GM12878 (cell line): ENCODE results near the gene CA5A. TPM values are rescaled to one million over a fixed set of nuclear protein-coding genes. Genes with fewer than 3 reads are reported as not detected.
A peak's percentile ranks its signal among the peaks of the same experiment; 100 is the strongest.

Experiments used
- ATAC-seq: fragments of 200-7000 bp; cut with Tn5 transposase; 3 replicates; pipeline ENCODE4 v1.9.1; 2020; ENCODE audit warnings: mild to moderate bottlenecking, moderate library complexity
- BruUV-seq: library from RNA; stranded (reverse); fragments of 400-500 nt; replicated peaks from 2 replicates; lab custom pipeline; 2021; lab: Mats Ljungman, UMichigan
- CTCF ChIA-PET: fragments of 300-600 bp; sonication (Branson Sonifier 250); formaldehyde crosslinking; extraction: SDS; loops from one replicate; lab custom pipeline; 2021; ENCODE audit warnings: inconsistent platforms; lab: Yijun Ruan, JAX
- POLR2A ChIA-PET: fragments of 350-600 bp; formaldehyde crosslinking; extraction: SDS; loops from one replicate; lab custom pipeline; 2021; ENCODE audit warnings: inconsistent platforms; lab: Charles Lee
- RAD21 ChIA-PET: fragments of 300-600 bp; sonication (Branson Sonifier 250); formaldehyde crosslinking; loops from one replicate; lab custom pipeline; 2023; ENCODE audit warnings: antibody characterized with exemption; ENCODE audit not compliant: unreplicated experiment; lab: Charles Lee
- SMC1A ChIA-PET: fragments of 300-600 bp; sonication (Branson Sonifier 250); formaldehyde crosslinking; loops from one replicate; lab custom pipeline; 2023; ENCODE audit not compliant: unreplicated experiment, uncharacterized antibody; lab: Charles Lee
- DNase-seq: peaks from one replicate; pipeline ENCODE4 v3.0.0-alpha.2; 2011; ENCODE audit warnings: low read depth, low spot score
- FAIRE-seq: peaks from 3 replicates; lab custom pipeline; 2011; peaks lifted over from hg19 to GRCh38; lab: Jason Lieb, UNC
- H2AFZ ChIP-seq: 2 replicates; pipeline ENCODE4 v1.6.0; 2011; ENCODE audit warnings: low read depth, low read length, control low read depth; ENCODE audit not compliant: control insufficient read depth
- H3K27ac ChIP-seq: 2 replicates; pipeline ENCODE4 v1.5.1; 2011; ENCODE audit warnings: control low read depth; ENCODE audit not compliant: control insufficient read depth, insufficient read depth
- H3K27me3 ChIP-seq, 2 experiments: replicated peaks in 1 of 2; 2 replicates each; pipeline versions ENCODE4 v1.6.0 to v1.6.1; 2011; ENCODE audit warnings: low read length in 1 of 2; ENCODE audit not compliant: control insufficient read depth in 2 of 2, insufficient read depth in 2 of 2
- H3K36me3 ChIP-seq, 2 experiments: 2 replicates each; pipeline ENCODE4 v1.5.1; 2011; ENCODE audit warnings: low read length in 1 of 2; ENCODE audit not compliant: control insufficient read depth in 2 of 2, insufficient read depth in 2 of 2
- H3K4me1 ChIP-seq: 2 replicates; pipeline ENCODE4 v1.6.1; 2011; ENCODE audit warnings: mild to moderate bottlenecking, low read length, moderate library complexity, mixed read lengths; ENCODE audit not compliant: control insufficient read depth, insufficient read depth
- H3K4me2 ChIP-seq: 2 replicates; pipeline ENCODE4 v1.6.0; 2011; ENCODE audit warnings: control low read depth; ENCODE audit not compliant: control insufficient read depth, insufficient read depth
- H3K4me3 ChIP-seq: fragments of 200-600 bp; sonication (generic); 2 replicates; pipeline ENCODE4 v1.5.1; 2016
- H3K79me2 ChIP-seq: 2 replicates; pipeline ENCODE4 v1.6.0; 2011; ENCODE audit warnings: low read length; ENCODE audit not compliant: control insufficient read depth, insufficient read depth
- H3K9ac ChIP-seq: 2 replicates; pipeline ENCODE4 v1.8.0; 2011; ENCODE audit warnings: low read length, control low read depth, mixed read lengths; ENCODE audit not compliant: control insufficient read depth, insufficient read depth
- H3K9me3 ChIP-seq: replicated peaks from 3 replicates; pipeline ENCODE4 v1.5.1; 2011; ENCODE audit warnings: mild to moderate bottlenecking, low read length; ENCODE audit not compliant: control insufficient read depth, insufficient read depth
- H4K20me1 ChIP-seq: 2 replicates; pipeline ENCODE4 v1.6.0; 2011; ENCODE audit not compliant: control insufficient read depth, insufficient read depth
- ATF3 ChIP-seq: IDR thresholded peaks from 2 replicates; pipeline ENCODE4 v1.6.1; 2011; ENCODE audit warnings: low read depth, mild to moderate bottlenecking, low read length, moderate library complexity, borderline replicate concordance; ENCODE audit errors: extremely low read depth
- BCL11A ChIP-seq: IDR thresholded peaks from 2 replicates; pipeline ENCODE4 v1.6.1; 2011; ENCODE audit warnings: low read depth, low read length
- FOXM1 ChIP-seq: IDR thresholded peaks from 2 replicates; pipeline ENCODE4 v1.6.1; 2012; ENCODE audit warnings: low read depth, mild to moderate bottlenecking, inconsistent platforms, low read length, moderate library complexity
- IKZF1 ChIP-seq: fragments of 450-650 bp; conservative IDR thresholded peaks from 2 replicates; pipeline ENCODE4 v1.6.1; 2017; ENCODE audit warnings: antibody characterized with exemption, mild to moderate bottlenecking
- IRF5 ChIP-seq: fragments of 450-650 bp; IDR thresholded peaks from 2 replicates; pipeline ENCODE4 v1.6.1; 2017; ENCODE audit warnings: borderline replicate concordance
- MEF2B ChIP-seq: fragments of 450-650 bp; IDR thresholded peaks from 2 replicates; pipeline ENCODE4 v1.6.1; 2018; ENCODE audit warnings: mild to moderate bottlenecking, moderate library complexity; ENCODE audit not compliant: partially characterized antibody, poor library complexity, severe bottlenecking
- MYB ChIP-seq: fragments of 150-350 bp; IDR thresholded peaks from 2 replicates; pipeline ENCODE4 v1.6.1; 2014; ENCODE audit warnings: mild to moderate bottlenecking, low read depth, low read length, borderline replicate concordance
- PBX3 ChIP-seq: IDR thresholded peaks from 2 replicates; pipeline ENCODE4 v1.6.1; 2011; ENCODE audit warnings: mild to moderate bottlenecking, low read depth, low read length, moderate library complexity; ENCODE audit not compliant: insufficient replicate concordance
- SIN3A ChIP-seq: IDR thresholded peaks from 2 replicates; pipeline ENCODE4 v1.6.1; 2012; ENCODE audit warnings: low read depth, low read length, improper control_type of control experiment
- SMAD5 ChIP-seq: IDR thresholded peaks from 2 replicates; pipeline ENCODE4 v1.6.1; 2016; ENCODE audit warnings: antibody characterized with exemption, low read depth
- SREBF2 ChIP-seq: IDR thresholded peaks from 2 replicates; pipeline ENCODE4 v1.6.1; 2012; ENCODE audit warnings: mild to moderate bottlenecking, low read length
- SUZ12 ChIP-seq: fragments of 200-600 bp; sonication (generic); IDR thresholded peaks from one replicate; pipeline ENCODE4 v1.6.1; 2018; ENCODE audit warnings: antibody characterized with exemption, mild to moderate bottlenecking; ENCODE audit not compliant: unreplicated experiment
- ZBTB40 ChIP-seq: fragments of 450-650 bp; IDR thresholded peaks from 2 replicates; pipeline ENCODE4 v1.6.1; 2016; ENCODE audit warnings: mild to moderate bottlenecking, moderate library complexity, borderline replicate concordance
- ZNF384 ChIP-seq: IDR thresholded peaks from 2 replicates; pipeline ENCODE4 v1.6.1; 2012; ENCODE audit warnings: low read depth, mild to moderate bottlenecking, low read length, improper control_type of control experiment, borderline replicate concordance
- WGBS: methylation state at CpG from one replicate; pipeline ENCODE4 v1.1.6; 2016; ENCODE audit warnings: low lambda C conversion rate; ENCODE audit not compliant: insufficient replicate concordance, insufficient coverage; ENCODE audit errors: missing lambda C conversion rate; 5-methylcytosine and 5-hydroxymethylcytosine counted together
- in situ Hi-C: fragments of 300-500 bp; cut with MboI; formaldehyde crosslinking; loops from 9 replicates; pipeline ENCODE4 v1.14.3; 2018; ENCODE audit warnings: mixed read lengths
- intact Hi-C: fragments of 100-400 bp; cut with micrococcal nuclease; formaldehyde crosslinking; loops from one replicate; pipeline ENCODE4 v1.14.2; 2022; ENCODE audit not compliant: unreplicated experiment
- polyA plus RNA-seq, 11 experiments: library from polyadenylated mRNA; depleted of rRNA in 4 of 11; unstranded in 6 of 11; stranded (reverse) in 5 of 11; fragments of >200 nt; fragmentation: Nextera tagmentation in 4 of 11; fragmentation: Illumina TruSeq in 1 of 11; extraction: Ambion mirVana in 4 of 11; extraction: Trizol in 1 of 11; gene quantifications; 1 replicate in 1 of 11; 2 replicates in 10 of 11; pipeline versions ENCODE4 v1.2.1 to v1.2.3, GENCODE V29; 2011 to 2016; ENCODE audit warnings: inconsistent platforms in 2 of 11, missing spikeins in 2 of 11, low read depth in 1 of 11
- total RNA-seq, 4 experiments: library from RNA; depleted of rRNA in 3 of 4; stranded (reverse); fragments of >200 nt in 3 of 4; fragmentation: Illumina TruSeq in 1 of 4; extraction: Trizol in 1 of 4; gene quantifications; 2 replicates each; pipeline versions ENCODE4 v1.2.1 to v1.2.3, GENCODE V29; 2013 to 2021

CA5A gene
- total and polyA plus RNA-seq, 10 of the 15 experiments (the other 5 are each of a cell fraction or from before 2014, with no cell fraction given), result not detected

GRCh38 chr16:87951552-87952538, 15.5 kb upstream of the CA5A start:
- in situ Hi-C loops (loop anchor here (25.0 kb wide), 1 partner anchor 485 kb away; no protein-coding TSS in a partner anchor), intact Hi-C loops (loop anchor here (2.0 to 10.0 kb wide), 3 partner anchors 93 to 563 kb away; no protein-coding TSS in a partner anchor)
- ChIA-PET RAD21 (interaction anchor here (0.7 to 1.2 kb wide), 7 partner anchors 25 to 173 kb away, joined by 3 to 9 read pairs (median 4); partner anchors contain the start of gene SLC7A5), CTCF (interaction anchor here (0.9 to 2.1 kb wide), 7 partner anchors 11 to 619 kb away, joined by 3 to 6 read pairs (median 3); no protein-coding TSS in a partner anchor), SMC1A (interaction anchor here (1.0 to 1.6 kb wide), 2 partner anchors 173 kb away, joined by 3 to 5 read pairs; no protein-coding TSS in a partner anchor), POLR2A (interaction anchor here (0.8 to 1.4 kb wide), 6 partner anchors 20 to 618 kb away, joined by 3 to 5 read pairs (median 4); partner anchors contain the start of genes FBXO31 and ZC3H18)
- Histone ChIP-seq H3K9me3 (no peaks in the 10 kb centered on the region), H3K27me3 (no peaks in the 10 kb centered on the region), H3K4me3 (peak overlapping the region; percentile 91), H3K36me3 (0 out of 4 replicates have a peak, but pooled peaks cover 0 to 3% of the 10 kb centered on the region in 2 experiments), H3K4me2 (peak overlapping the region; percentile 83), H4K20me1 (no peaks in the 10 kb centered on the region), H3K27ac (peak overlapping the region; percentile 95), H3K4me1 (peaks cover 21% of the 10 kb centered on the region), H3K9ac (peak overlapping the region; percentile 100), H3K79me2 (peaks cover 49% of the 10 kb centered on the region), H2AFZ (no peak overlapping the region)
- BruUV-seq, result no TSS peak
- ATAC-seq (no peak), FAIRE-seq (no peak), DNase-seq (no peak)
- under 1% methylated on average over 53 of the region's 82 CpGs for WGBS
- TF ChIP-seq PBX3, result no peak
- TF ChIP-seq MEF2B, result peak; percentile 44
- TF ChIP-seq ATF3, result no peak
- TF ChIP-seq SIN3A, result no peak
- TF ChIP-seq SUZ12, result no peak
- TF ChIP-seq SREBF2, result no peak
- TF ChIP-seq IKZF1, result no peak
- TF ChIP-seq ZNF384, result no peak
- no peak for TF ChIP-seq ZBTB40
- no peak for TF ChIP-seq FOXM1
- no peak for TF ChIP-seq MYB
- no peak for TF ChIP-seq IRF5
- no peak for TF ChIP-seq BCL11A
- TF ChIP-seq SMAD5, result peak; percentile 51; the same call in 1 of the 2 replicates
